MV-4-11 (cell line): Measurements from ENCODE around the gene CTNNAL1.
"Not testable (repeated sequence)": the region's sequence is repeated elsewhere in the genome, so short reads cannot be mapped to it uniquely, and the experiment has no call there.

Experiments used
- DNase-seq: peaks from one replicate; lab custom pipeline; 2025; lab: John Stamatoyannopoulos, UW

CTNNAL1 gene

DNA sequence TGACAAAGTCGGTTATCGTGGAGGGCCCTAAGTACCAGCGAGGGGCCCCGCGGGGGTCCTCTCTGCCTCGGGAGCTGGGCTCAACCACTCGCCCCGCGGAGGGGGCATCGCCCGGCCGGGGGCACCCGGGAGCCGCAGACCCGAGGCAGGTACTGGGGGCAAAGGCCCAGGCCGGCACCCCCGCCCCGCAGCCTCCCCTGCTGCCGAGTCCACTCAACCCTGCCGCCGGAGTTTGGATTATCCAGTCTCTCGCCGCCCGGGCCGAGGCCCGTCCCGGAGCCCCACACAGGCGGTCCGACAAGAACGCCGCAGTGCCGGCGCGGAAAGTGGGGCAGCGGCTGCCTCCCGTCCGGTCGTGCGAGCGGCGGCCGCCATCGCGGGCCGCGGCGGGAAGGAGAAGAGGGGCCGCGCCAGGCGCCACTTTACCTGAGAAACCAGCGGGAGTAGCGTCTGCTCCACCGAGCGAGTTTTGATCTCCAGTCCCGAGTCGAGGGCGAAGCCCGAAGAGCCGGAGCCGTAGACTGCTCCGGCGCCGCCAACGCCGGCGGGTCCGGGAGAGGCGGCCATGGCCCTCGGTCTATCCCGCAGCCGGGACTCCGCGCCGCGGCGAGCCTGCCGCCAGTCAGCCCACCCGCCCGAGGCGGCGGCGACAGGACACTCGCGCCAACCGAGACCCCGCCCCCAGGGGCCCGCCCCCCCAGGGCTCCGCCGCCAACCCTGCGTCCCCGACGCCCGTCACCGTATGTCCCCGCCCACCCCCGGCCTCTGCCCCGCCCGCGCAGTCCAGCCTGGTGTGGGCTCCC, at the start of gene CTNNAL1:
TSS of gene CTNNAL1 (minus strand) at position 624 of the 803 bp plus-strand sequence. CDS start at position 567, 57 bp downstream.
- DNase-seq, result peak; percentile 49

- peak; percentile 18 for DNase-seq
These were observed 49.2 kb upstream of the CTNNAL1 start for GRCh38 chr9:109062543-109062942.

- no peak for DNase-seq
These were observed 46.9 kb upstream of the CTNNAL1 start for GRCh38 chr9:109060191-109060590.

- not testable (repeated sequence) for DNase-seq
These were observed 39.8 kb upstream of the CTNNAL1 start for GRCh38 chr9:109053121-109053520.

- DNase-seq, result peak; percentile 32
These were observed 39.1 kb upstream of the CTNNAL1 start for GRCh38 chr9:109052416-109052815.

- DNase-seq, result no peak
These were observed 38.4 kb upstream of the CTNNAL1 start for GRCh38 chr9:109051733-109052132.

GRCh38 chr9:109050444-109050843, 37.1 kb upstream of the CTNNAL1 start:
- DNase-seq, result no peak

DNA sequence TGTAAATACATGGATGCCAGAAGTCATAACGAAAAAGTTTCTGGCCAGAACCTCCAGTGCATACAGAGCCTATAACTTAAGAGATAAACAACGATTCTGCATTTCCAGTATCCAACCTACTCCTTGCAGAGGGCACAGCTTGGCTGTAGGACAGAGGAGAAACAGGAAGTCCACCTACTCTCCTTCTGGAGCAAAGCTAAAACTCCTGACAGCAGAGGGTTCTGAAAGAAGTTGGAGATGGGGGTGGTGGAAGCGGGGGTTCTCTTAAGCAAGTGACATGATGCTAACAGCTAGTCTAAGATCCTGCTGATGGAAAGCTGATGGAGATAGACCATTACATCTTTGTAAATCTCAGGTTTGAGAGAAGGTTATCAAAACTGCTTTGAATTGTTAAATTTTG, 35.5 kb upstream of the CTNNAL1 start:
- DNase-seq, result no peak

DNA sequence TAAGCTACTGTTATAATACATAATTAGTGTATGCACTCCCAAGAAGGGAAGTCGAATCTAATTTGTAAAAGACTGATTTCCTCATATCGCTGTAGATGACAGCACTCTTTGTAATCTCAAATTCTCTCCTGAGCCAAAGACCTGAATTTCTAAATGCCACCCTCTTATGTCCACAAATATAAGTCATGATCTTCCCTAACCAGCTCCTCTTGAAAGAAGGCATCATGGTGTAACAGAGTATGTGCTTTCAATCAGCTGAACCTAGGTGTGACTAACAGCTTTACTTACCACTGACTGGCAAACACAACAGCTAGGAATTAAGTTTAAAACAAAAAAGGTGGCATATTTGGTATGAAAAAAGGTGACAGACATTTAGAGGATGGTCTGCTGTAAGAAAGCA, 34.0 kb upstream of the CTNNAL1 start:
- no peak for DNase-seq

GRCh38 chr9:109046346-109046745, 33.0 kb upstream of the CTNNAL1 start:
- DNase-seq, result no peak

DNA sequence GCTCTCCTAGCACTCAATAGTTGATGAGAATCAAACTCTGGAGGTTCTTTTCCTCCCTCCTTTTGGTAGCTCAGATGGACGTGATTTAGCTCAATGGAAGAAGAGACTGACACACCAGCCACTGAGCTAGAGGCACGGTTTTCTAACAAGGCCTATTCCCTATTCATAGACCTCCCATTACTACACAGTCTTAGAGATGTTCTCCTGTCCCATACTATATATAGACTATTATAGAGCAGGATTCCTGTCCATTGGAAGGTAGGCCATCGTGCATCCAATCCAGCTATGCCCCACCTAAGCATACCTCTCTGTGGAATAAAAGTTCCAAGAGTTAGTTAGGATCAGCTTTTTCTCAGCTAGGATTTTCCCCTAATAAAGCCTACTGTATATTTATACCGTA, 30.3 kb upstream of the CTNNAL1 start:
- DNase-seq, result no peak

- no peak for DNase-seq
These were observed 27.3 kb upstream of the CTNNAL1 start for GRCh38 chr9:109040571-109040970.

- DNase-seq, result no peak
These were observed 26.2 kb upstream of the CTNNAL1 start for GRCh38 chr9:109039539-109039938.

- DNase-seq, result no peak
These were observed 24.8 kb upstream of the CTNNAL1 start for GRCh38 chr9:109037946-109038715.

DNA sequence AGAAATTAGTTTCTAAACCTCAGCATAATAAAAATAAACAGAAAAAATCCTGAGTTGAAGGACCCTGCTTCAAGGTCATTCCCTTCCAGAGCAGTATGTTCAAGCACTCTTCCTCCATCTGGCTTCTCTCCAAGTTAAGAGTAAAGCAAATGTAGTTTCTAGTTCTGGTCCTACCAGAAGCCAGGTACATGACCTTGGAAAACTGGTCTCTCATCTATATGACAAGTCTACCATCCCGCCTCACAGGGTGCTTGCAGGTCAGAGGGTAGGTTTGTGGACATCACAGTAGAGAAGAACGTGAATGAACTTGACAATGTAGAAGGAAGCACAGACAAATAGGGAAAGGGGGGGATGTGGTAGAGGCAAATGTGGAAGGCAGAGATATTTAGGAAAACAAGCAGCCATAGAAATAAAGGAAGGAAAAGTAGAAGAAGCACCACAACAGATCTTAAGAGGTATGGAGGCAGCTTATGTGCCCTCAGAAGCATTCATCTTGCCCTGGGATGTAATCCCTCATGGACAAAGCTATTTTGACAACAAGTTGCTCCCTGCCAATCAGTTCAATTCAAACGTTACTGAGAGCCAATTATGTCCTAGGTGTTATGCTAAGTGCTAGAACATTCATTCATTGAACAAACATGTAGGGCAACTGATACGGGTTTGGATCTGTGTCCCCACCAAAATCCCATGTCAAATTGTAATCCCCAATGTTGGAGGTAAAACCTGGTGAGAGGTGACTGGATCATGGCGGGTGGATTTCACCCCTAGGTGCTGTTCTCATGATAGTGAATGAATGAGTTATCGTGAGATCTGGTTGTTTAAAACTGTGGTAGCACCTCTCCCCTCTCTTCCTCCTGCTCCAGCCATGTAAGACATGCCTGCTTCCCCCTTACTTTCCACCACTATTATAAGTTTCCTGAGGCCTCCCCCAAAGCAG, 23.7 kb upstream of the CTNNAL1 start:
- no peak for DNase-seq

- no peak for DNase-seq
These were observed 22.6 kb upstream of the CTNNAL1 start for GRCh38 chr9:109035684-109036423.

GRCh38 chr9:109033941-109034700, 20.8 kb upstream of the CTNNAL1 start:
- no peak for DNase-seq

DNA sequence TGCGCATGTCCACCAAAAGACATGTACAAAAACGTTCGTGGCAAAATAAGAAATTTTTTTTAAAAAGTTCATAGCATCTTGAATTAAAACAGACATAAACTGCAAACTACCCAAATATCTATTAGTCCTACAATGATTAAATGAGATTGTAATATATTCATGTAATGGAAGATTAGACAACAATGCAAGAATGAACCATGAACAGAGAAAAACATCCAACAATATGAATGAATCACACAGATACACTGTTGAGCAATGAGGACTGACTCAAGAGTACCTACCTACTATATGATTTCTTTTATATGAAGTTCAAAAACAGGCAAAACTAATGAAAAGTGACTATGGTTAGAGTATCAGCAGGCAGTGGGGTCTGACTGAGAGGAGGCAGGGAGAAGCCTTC, 17.9 kb upstream of the CTNNAL1 start:
- DNase-seq, result no peak

DNA sequence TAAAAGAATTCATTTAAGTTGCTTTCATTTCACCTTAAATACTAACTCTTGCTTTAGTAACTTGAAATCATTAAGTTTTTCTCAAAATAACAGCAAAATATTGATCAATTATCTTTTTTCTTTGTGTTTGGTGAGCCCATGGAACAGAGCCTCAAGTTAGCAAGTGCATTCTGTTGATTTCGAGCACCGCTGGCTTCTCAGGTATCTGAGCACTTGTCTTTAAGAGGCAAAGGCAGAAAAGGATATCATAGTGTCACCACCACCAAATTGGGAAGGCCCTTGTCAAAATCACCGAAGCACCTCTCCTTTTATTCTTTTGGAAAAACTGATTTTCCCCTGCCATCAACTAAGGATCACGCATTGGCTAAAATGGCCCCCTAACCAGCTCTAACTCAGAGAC, 17.1 kb upstream of the CTNNAL1 start:
- DNase-seq, result no peak

DNA sequence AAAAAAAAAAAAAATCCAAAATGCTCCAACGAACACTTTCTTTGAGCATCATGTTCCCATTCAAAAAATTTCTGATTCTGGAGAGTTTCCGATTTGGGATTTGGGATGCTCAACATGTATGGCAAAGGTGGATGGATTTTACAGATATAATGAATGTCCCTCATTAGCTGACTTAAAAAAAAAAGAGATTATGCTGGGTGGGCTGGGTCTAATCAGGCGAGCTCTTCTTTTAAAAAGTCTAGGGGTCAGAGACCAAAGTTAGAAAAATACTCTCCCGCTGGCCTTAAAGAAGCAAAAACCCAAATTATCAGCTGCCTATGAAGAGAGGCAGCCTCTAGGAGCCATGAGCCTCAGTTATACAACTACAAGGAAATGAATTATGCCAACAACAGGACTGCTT, 15.2 kb upstream of the CTNNAL1 start:
- DNase-seq, result no peak

DNA sequence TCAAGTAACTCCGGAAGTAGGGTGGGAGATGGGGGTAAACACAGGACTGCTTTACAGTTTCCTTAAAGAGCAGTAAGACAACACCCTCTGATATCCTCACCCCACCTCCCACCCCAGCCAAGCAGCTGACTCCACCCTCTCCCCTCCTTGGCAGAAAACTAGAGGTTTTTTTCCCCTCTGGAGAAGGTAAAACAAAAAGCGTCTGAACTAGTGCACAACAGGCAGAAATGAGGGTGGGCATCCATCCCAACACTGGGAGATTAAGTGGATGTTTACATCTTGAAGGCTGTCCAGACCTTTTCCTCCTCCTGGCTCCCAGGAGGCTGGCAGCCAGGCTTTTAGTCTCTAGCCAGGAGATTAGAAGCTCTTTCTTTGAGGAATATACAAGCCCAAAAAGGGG, 13.9 kb upstream of the CTNNAL1 start:
- DNase-seq, result no peak
